ENCODE measurements around the gene TMEFF2. TPM values are rescaled to one million over a fixed set of nuclear protein-coding genes. Genes with fewer than 3 reads are reported as not detected.

The TMEFF2 gene
- total RNA-seq, 1 experiment from 2014 or later: not detected

DNA sequence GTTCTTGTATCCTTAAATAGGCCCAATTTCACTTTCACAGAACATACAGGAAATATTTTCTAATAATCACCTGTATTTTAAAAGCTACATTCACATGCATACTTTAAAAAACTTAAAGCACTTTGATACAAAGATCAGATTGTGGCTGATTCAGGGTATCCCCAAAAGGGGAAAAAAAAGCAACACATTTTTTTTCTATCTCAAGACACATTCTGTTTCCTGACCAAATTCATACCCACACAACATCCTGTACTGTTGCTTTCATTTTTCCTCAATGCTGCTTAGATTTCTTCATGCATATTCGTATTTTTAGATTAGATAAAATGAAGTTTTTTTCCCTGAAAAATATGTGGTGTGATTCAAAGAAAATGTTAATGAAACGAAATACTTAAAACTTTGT, 122.5 kb downstream of the TMEFF2 start:
- no peak for DNase-seq
- Mint-ChIP-seq H3K27ac (ENCODE audit: unreplicated experiment) (no peak overlapping the region), H3K4me1 (ENCODE audit: low read depth, unreplicated experiment) (no peaks in the 10 kb centered on the region), H3K36me3 (ENCODE audit: insufficient read depth, unreplicated experiment) (no peaks in the 10 kb centered on the region), H3K4me3 (ENCODE audit: low read depth, unreplicated experiment) (no peak overlapping the region), H3K9me3 (ENCODE audit: low read depth, unreplicated experiment) (no peaks in the 10 kb centered on the region), H3K27me3 (ENCODE audit: unreplicated experiment) (no peaks in the 10 kb centered on the region)
- TF ChIP-seq, protein P1, sequence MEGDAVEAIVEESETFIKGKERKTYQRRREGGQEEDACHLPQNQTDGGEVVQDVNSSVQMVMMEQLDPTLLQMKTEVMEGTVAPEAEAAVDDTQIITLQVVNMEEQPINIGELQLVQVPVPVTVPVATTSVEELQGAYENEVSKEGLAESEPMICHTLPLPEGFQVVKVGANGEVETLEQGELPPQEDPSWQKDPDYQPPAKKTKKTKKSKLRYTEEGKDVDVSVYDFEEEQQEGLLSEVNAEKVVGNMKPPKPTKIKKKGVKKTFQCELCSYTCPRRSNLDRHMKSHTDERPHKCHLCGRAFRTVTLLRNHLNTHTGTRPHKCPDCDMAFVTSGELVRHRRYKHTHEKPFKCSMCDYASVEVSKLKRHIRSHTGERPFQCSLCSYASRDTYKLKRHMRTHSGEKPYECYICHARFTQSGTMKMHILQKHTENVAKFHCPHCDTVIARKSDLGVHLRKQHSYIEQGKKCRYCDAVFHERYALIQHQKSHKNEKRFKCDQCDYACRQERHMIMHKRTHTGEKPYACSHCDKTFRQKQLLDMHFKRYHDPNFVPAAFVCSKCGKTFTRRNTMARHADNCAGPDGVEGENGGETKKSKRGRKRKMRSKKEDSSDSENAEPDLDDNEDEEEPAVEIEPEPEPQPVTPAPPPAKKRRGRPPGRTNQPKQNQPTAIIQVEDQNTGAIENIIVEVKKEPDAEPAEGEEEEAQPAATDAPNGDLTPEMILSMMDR (IDR thresholded peaks at IDR 0.05; ENCODE audit: unreplicated experiment): no peak
- intact Hi-C loops (cut with micrococcal nuclease; ENCODE audit: unreplicated experiment): no loop called here
- CTCF ChIA-PET: no interaction called here
- no TSS peak for BruUV-seq (replicated peaks)

DNA sequence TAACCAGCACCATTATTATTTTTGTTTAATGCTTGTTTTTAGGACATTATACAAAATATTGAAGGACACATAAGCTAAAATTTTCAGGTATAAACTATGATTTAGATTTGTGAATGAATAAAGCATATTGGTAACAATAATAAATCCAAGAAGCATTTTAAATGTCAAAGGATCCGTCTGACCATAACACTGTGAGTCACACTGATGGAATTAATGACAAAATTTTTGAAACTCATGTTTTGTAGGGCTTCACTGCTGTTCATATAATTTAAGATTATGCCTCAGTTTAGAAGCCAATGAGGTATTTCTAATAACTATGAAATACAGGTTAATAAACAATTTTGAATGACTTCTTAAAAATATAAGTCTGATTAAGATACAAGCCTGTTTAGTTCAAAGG, 124.6 kb downstream of the TMEFF2 start:
- CTCF ChIA-PET: no interaction called here

DNA sequence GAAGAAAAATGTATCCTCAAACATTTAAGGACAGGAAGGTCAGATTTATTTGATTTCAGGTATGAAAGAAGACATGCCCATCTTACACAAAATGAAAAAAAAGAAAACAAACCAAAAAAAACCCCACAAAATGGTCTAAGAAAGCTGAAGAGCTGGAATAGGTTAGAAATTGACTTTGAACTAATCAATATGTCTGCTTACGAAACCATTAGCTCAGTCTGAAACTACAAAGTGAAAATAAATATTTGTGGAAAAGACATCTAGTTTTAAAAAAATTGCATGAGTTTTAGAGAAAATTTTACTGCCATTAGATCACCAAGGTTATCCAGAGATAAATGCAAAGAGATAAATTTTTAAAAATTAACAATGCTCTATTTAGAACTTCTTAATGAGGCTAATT, 125.3 kb downstream of the TMEFF2 start:
- TF ChIP-seq, protein P1 (IDR thresholded peaks at IDR 0.05; ENCODE audit: unreplicated experiment): no peak
- Mint-ChIP-seq H3K36me3 (ENCODE audit: insufficient read depth, unreplicated experiment) (no peaks in the 10 kb centered on the region), H3K27ac (ENCODE audit: unreplicated experiment) (no peak overlapping the region), H3K9me3 (ENCODE audit: low read depth, unreplicated experiment) (no peaks in the 10 kb centered on the region), H3K4me1 (ENCODE audit: low read depth, unreplicated experiment) (no peaks in the 10 kb centered on the region), H3K27me3 (ENCODE audit: unreplicated experiment) (no peaks in the 10 kb centered on the region), H3K4me3 (ENCODE audit: low read depth, unreplicated experiment) (no peak overlapping the region)
- BruUV-seq (replicated peaks): no TSS peak
- CTCF ChIA-PET: no interaction called here
- no peak for DNase-seq
- intact Hi-C loops (cut with micrococcal nuclease; ENCODE audit: unreplicated experiment): no loop called here

More for the DNA sequence above, 124.6 kb downstream of the TMEFF2 start:
- H3K4me3 Mint-ChIP-seq (ENCODE audit: low read depth, unreplicated experiment): no peak overlapping the region
- no peak overlapping the region for H3K27ac Mint-ChIP-seq (ENCODE audit: unreplicated experiment)
- DNase-seq: no peak
- BruUV-seq (replicated peaks): no TSS peak
- no peaks in the 10 kb centered on the region for H3K4me1 Mint-ChIP-seq (ENCODE audit: low read depth, unreplicated experiment)
- no peaks in the 10 kb centered on the region for H3K9me3 Mint-ChIP-seq (ENCODE audit: low read depth, unreplicated experiment)
- TF ChIP-seq, protein P1 (IDR thresholded peaks at IDR 0.05; ENCODE audit: unreplicated experiment): no peak
- no peaks in the 10 kb centered on the region for H3K36me3 Mint-ChIP-seq (ENCODE audit: insufficient read depth, unreplicated experiment)
- intact Hi-C loops (cut with micrococcal nuclease; ENCODE audit: unreplicated experiment): no loop called here
- no peaks in the 10 kb centered on the region for H3K27me3 Mint-ChIP-seq (ENCODE audit: unreplicated experiment)

DNA sequence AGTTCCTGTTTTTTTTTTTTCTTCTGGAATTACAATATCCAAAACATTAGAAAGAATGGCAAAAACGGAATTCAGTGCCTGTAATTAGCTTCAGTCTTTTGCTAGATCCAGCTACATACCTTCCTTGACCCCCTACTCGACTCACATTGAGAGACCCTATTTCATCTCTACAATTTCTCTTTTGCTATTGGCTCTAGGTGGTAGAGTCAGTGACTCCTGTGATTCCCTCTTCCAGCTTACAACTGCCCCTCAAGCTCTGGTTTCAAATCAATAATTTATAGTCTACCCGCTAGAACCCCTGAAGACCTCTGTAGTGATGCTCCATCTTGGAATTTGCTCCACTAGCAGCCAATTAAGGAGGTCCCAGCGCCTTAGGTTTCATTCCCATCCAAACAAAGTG, 125.8 kb downstream of the TMEFF2 start:
- TF ChIP-seq, protein P1 (IDR thresholded peaks at IDR 0.05; ENCODE audit: unreplicated experiment): no peak

More for the DNA sequence above, 125.8 kb downstream of the TMEFF2 start:
- no peak for DNase-seq
- H3K36me3 Mint-ChIP-seq (ENCODE audit: insufficient read depth, unreplicated experiment): no peaks in the 10 kb centered on the region
- intact Hi-C loops (cut with micrococcal nuclease; ENCODE audit: unreplicated experiment): no loop called here
- H3K9me3 Mint-ChIP-seq (ENCODE audit: low read depth, unreplicated experiment): no peaks in the 10 kb centered on the region
- CTCF ChIA-PET: no interaction called here
- H3K4me1 Mint-ChIP-seq (ENCODE audit: low read depth, unreplicated experiment): no peaks in the 10 kb centered on the region
- BruUV-seq (replicated peaks): no TSS peak
- H3K27me3 Mint-ChIP-seq (ENCODE audit: unreplicated experiment): no peaks in the 10 kb centered on the region
- no peak overlapping the region for H3K4me3 Mint-ChIP-seq (ENCODE audit: low read depth, unreplicated experiment)
- no peak overlapping the region for H3K27ac Mint-ChIP-seq (ENCODE audit: unreplicated experiment)
